GM12878 (cell line): ENCODE measurements around the gene ITIH5. TPM values are rescaled to one million over a fixed set of nuclear protein-coding genes. Genes with fewer than 3 reads are reported as not detected.
A peak's percentile ranks its signal among the peaks of the same experiment; 100 is the strongest.

ENCODE experiments used
- ASH2L ChIP-seq: fragments of 300-600, 200-600 bp; sonication (generic); IDR thresholded peaks from 2 replicates; pipeline ENCODE4 v1.6.1; 2017; ENCODE audit warnings: low read depth, mild to moderate bottlenecking, borderline replicate concordance
- ATF7 ChIP-seq: fragments of 450-650 bp; IDR thresholded peaks from 2 replicates; pipeline ENCODE4 v1.6.1; 2016; ENCODE audit warnings: low read depth, mild to moderate bottlenecking
- BCL11A ChIP-seq: IDR thresholded peaks from 2 replicates; pipeline ENCODE4 v1.6.1; 2011; ENCODE audit warnings: low read depth, low read length
- BRCA1 ChIP-seq: IDR thresholded peaks from 2 replicates; pipeline ENCODE4 v1.6.1; 2011; ENCODE audit warnings: low read depth, low read length, improper control_type of control experiment
- CBX3 ChIP-seq: fragments of 200-600 bp; sonication (generic); IDR thresholded peaks from 2 replicates; pipeline ENCODE4 v1.6.1; 2016; ENCODE audit warnings: low read depth, borderline replicate concordance
- CEBPB ChIP-seq, 2 experiments: fragments of 150-350 bp in 1 of 2; IDR thresholded peaks; 2 replicates each; pipeline ENCODE4 v1.6.1; 2012 to 2014; ENCODE audit warnings: low read depth in 2 of 2, low read length in 2 of 2, borderline replicate concordance in 1 of 2, inconsistent platforms in 1 of 2
- CHD1 ChIP-seq: IDR thresholded peaks from 2 replicates; pipeline ENCODE4 v1.6.1; 2012; ENCODE audit warnings: low read depth, low read length, improper control_type of control experiment
- EGR1 ChIP-seq, 2 experiments: IDR thresholded peaks; 1 replicate in 1 of 2; 2 replicates in 1 of 2; pipeline ENCODE4 v1.6.1; 2011 to 2012; ENCODE audit warnings: low read depth in 2 of 2, low read length in 2 of 2, borderline replicate concordance in 1 of 2, mild to moderate bottlenecking in 1 of 2, moderate library complexity in 1 of 2
- ETV6 ChIP-seq, 2 experiments: fragments of 450-650 bp in 1 of 2; IDR thresholded peaks in 1 of 2; conservative IDR thresholded peaks in 1 of 2; 2 replicates each; pipeline ENCODE4 v1.6.1; 2014; ENCODE audit warnings: antibody characterized with exemption in 1 of 2, borderline replicate concordance in 1 of 2, low read depth in 1 of 2, mild to moderate bottlenecking in 1 of 2, moderate library complexity in 1 of 2
- FOXM1 ChIP-seq: IDR thresholded peaks from 2 replicates; pipeline ENCODE4 v1.6.1; 2012; ENCODE audit warnings: low read depth, mild to moderate bottlenecking, inconsistent platforms, low read length, moderate library complexity
- GATAD2B ChIP-seq: fragments of 450-650 bp; conservative IDR thresholded peaks from 2 replicates; pipeline ENCODE4 v1.6.1; 2017; ENCODE audit warnings: low read depth, mild to moderate bottlenecking, moderate library complexity
- IRF3 ChIP-seq: fragments of 450-650 bp; IDR thresholded peaks from 2 replicates; pipeline ENCODE4 v1.6.1; 2014; ENCODE audit warnings: mild to moderate bottlenecking
- NR2C2 ChIP-seq: IDR thresholded peaks from 2 replicates; pipeline ENCODE4 v1.6.1; 2011; ENCODE audit warnings: borderline replicate concordance, low read depth; ENCODE audit not compliant: control insufficient read depth, insufficient read length
- PBX3 ChIP-seq: IDR thresholded peaks from 2 replicates; pipeline ENCODE4 v1.6.1; 2011; ENCODE audit warnings: mild to moderate bottlenecking, low read depth, low read length, moderate library complexity; ENCODE audit not compliant: insufficient replicate concordance
- POLR2A ChIP-seq: IDR thresholded peaks from 2 replicates; pipeline ENCODE4 v1.6.1; 2011; ENCODE audit warnings: low read depth, mild to moderate bottlenecking, low read length
- POLR2AphosphoS5 ChIP-seq: IDR thresholded peaks from 2 replicates; pipeline ENCODE4 v1.6.1; 2011; ENCODE audit warnings: mild to moderate bottlenecking, low read length, inconsistent platforms
- RELB ChIP-seq: fragments of 450-650 bp; IDR thresholded peaks from 2 replicates; pipeline ENCODE4 v1.6.1; 2017; ENCODE audit warnings: low read depth, mild to moderate bottlenecking, moderate library complexity
- RUNX3 ChIP-seq: IDR thresholded peaks from 2 replicates; pipeline ENCODE4 v1.6.1; 2012; ENCODE audit warnings: low read length, inconsistent platforms
- SUZ12 ChIP-seq: fragments of 200-600 bp; sonication (generic); IDR thresholded peaks from one replicate; pipeline ENCODE4 v1.6.1; 2018; ENCODE audit warnings: antibody characterized with exemption, mild to moderate bottlenecking; ENCODE audit not compliant: unreplicated experiment
- USF2 ChIP-seq: IDR thresholded peaks from 2 replicates; pipeline ENCODE4 v1.6.1; 2011; ENCODE audit warnings: low read depth, low read length, improper control_type of control experiment, borderline replicate concordance
- WRNIP1 ChIP-seq: IDR thresholded peaks from 2 replicates; pipeline ENCODE4 v1.6.1; 2011; ENCODE audit warnings: low read depth, low read length, improper control_type of control experiment, borderline replicate concordance
- ZBED1 ChIP-seq: IDR thresholded peaks from 2 replicates; pipeline ENCODE4 v1.6.1; 2016; ENCODE audit warnings: borderline replicate concordance
- polyA plus RNA-seq, 11 experiments: library from polyadenylated mRNA; depleted of rRNA in 4 of 11; unstranded in 6 of 11; stranded (reverse) in 5 of 11; fragments of >200 nt; fragmentation: Nextera tagmentation in 4 of 11; fragmentation: Illumina TruSeq in 1 of 11; extraction: Ambion mirVana in 4 of 11; extraction: Trizol in 1 of 11; gene quantifications; 1 replicate in 1 of 11; 2 replicates in 10 of 11; pipeline versions ENCODE4 v1.2.1 to v1.2.3, GENCODE V29; 2011 to 2016; ENCODE audit warnings: inconsistent platforms in 2 of 11, missing spikeins in 2 of 11, low read depth in 1 of 11
- total RNA-seq, 4 experiments: library from RNA; depleted of rRNA in 3 of 4; stranded (reverse); fragments of >200 nt in 3 of 4; fragmentation: Illumina TruSeq in 1 of 4; extraction: Trizol in 1 of 4; gene quantifications; 2 replicates each; pipeline versions ENCODE4 v1.2.1 to v1.2.3, GENCODE V29; 2013 to 2021

The ITIH5 gene
- total and polyA plus RNA-seq, 10 of the 15 experiments (the other 5 are each of a cell fraction or from before 2014, with no cell fraction given): 0.14 to 0.43 (median 0.21) TPM; not detected in 7

- TF ChIP-seq IRF3: no peak
- peak in 1 of 2 experiments; percentile 23; a peak in 1 of 3 replicates for TF ChIP-seq EGR1 (IDR thresholded peaks at IDR 0.05; ENCODE audit: borderline replicate concordance in 1 of 2, low read depth in 2 of 2, low read length in 2 of 2)
- TF ChIP-seq WRNIP1: no peak
- TF ChIP-seq BRCA1: no peak
- TF ChIP-seq RELB: no peak
- peak; percentile 81 for TF ChIP-seq BCL11A
- TF ChIP-seq USF2: no peak
- no peak for TF ChIP-seq POLR2AphosphoS5
- TF ChIP-seq ZBED1: no peak
- no peak for TF ChIP-seq SUZ12
- peak in 1 of 2 experiments; percentile 96; a peak in 2 of 4 replicates for TF ChIP-seq ETV6 (conservative IDR thresholded peaks at IDR 0.05 in 1 of 2, IDR thresholded peaks at IDR 0.05 in 1 of 2; ENCODE audit: borderline replicate concordance in 1 of 2, low read depth in 1 of 2)
- no peak for TF ChIP-seq ASH2L
- TF ChIP-seq POLR2A: no peak
- peak; percentile 38; the same call in 1 of the 2 replicates for TF ChIP-seq ATF7
- TF ChIP-seq GATAD2B: peak; percentile 36; the same call in 1 of the 2 replicates
- no peak for TF ChIP-seq CHD1
- no peak for TF ChIP-seq PBX3
- TF ChIP-seq CBX3: no peak
- no peak for TF ChIP-seq FOXM1
- peak; percentile 42; the same call in 1 of the 2 replicates for TF ChIP-seq RUNX3
- TF ChIP-seq NR2C2: no peak
- TF ChIP-seq CEBPB (IDR thresholded peaks at IDR 0.05; ENCODE audit: borderline replicate concordance in 1 of 2, low read depth in 2 of 2, low read length in 2 of 2): no peak
Observed at GRCh38 chr10:7520507-7521485, 146.0 kb downstream of the ITIH5 start (continued).
